Karpas-422 (cell line): ENCODE results near the gene COX7A1. TPM values are rescaled to one million over a fixed set of nuclear protein-coding genes. Genes with fewer than 3 reads are reported as not detected.

Source experiments
- DNase-seq: peaks from one replicate; pipeline ENCODE4 v3.0.0-alpha.2; 2015
- H2AFZ ChIP-seq: fragments of 200-600 bp; sonication (generic); 2 replicates; pipeline ENCODE4 v1.6.1; 2014; ENCODE audit warnings: antibody characterized with exemption, low read length, mixed read lengths
- H3K27ac ChIP-seq: fragments of 200-600 bp; sonication (generic); 2 replicates; pipeline ENCODE4 v1.5.1; 2014; ENCODE audit warnings: mild to moderate bottlenecking, low read length, moderate library complexity
- H3K27me3 ChIP-seq: fragments of 200-600 bp; sonication (generic); 2 replicates; pipeline ENCODE4 v1.6.1; 2014; ENCODE audit warnings: low read length, mixed read lengths
- H3K36me3 ChIP-seq: fragments of 200-600 bp; sonication (generic); 2 replicates; pipeline ENCODE4 v1.6.1; 2014; ENCODE audit warnings: low read length, mixed read lengths; ENCODE audit not compliant: insufficient read depth
- H3K4me1 ChIP-seq: fragments of 200-600 bp; sonication (generic); 2 replicates; pipeline ENCODE4 v1.6.1; 2014; ENCODE audit warnings: mild to moderate bottlenecking, low read length, mixed read lengths
- H3K4me2 ChIP-seq: fragments of 200-600 bp; sonication (generic); 2 replicates; pipeline ENCODE4 v1.6.1; 2014; ENCODE audit warnings: low read length, low read depth, mild to moderate bottlenecking; ENCODE audit not compliant: poor library complexity, severe bottlenecking
- H3K4me3 ChIP-seq: fragments of 200-600 bp; sonication (generic); 2 replicates; pipeline ENCODE4 v1.5.1; 2014; ENCODE audit warnings: mild to moderate bottlenecking, antibody characterized with exemption, low read length, mixed read lengths
- H3K79me2 ChIP-seq: fragments of 200-600 bp; sonication (generic); 2 replicates; pipeline ENCODE4 v1.6.1; 2014; ENCODE audit warnings: mild to moderate bottlenecking, low read length, mixed read lengths
- H3K9ac ChIP-seq: fragments of 200-600 bp; sonication (generic); 2 replicates; pipeline ENCODE4 v1.6.0; 2014; ENCODE audit warnings: low read length
- H3K9me2 ChIP-seq: fragments of 200-600 bp; sonication (generic), shearing (Covaris generic); replicated peaks from 2 replicates; pipeline ENCODE4 v1.6.0; 2014; ENCODE audit warnings: mild to moderate bottlenecking, low read length, moderate library complexity; ENCODE audit not compliant: insufficient read depth
- H3K9me3 ChIP-seq: fragments of 300-700, 200-600 bp; sonication (generic); 2 replicates; pipeline ENCODE4 v1.6.1; 2014; ENCODE audit warnings: low read length, mixed read lengths
- H4K20me1 ChIP-seq: fragments of 200-600 bp; sonication (generic); 2 replicates; pipeline ENCODE4 v1.6.1; 2014; ENCODE audit warnings: mild to moderate bottlenecking, antibody characterized with exemption, low read length, low read depth; ENCODE audit not compliant: insufficient read depth
- total RNA-seq: library from RNA; depleted of rRNA; stranded (reverse); fragments of >200 nt; shearing (Covaris generic); gene quantifications from 2 replicates; pipeline ENCODE4 v1.2.3, GENCODE V29; 2014; ENCODE audit warnings: low replicate concordance; rRNA removed

The COX7A1 gene
- total RNA-seq, 1 experiment from 2014 or later: not detected

- peaks cover 29% of the 10 kb centered on the region for H3K36me3 ChIP-seq
These were observed 50.5 kb downstream of the COX7A1 start for GRCh38 chr19:36101550-36102327.

More at GRCh38 chr19:36101550-36102327, 50.5 kb downstream of the COX7A1 start:
- Histone ChIP-seq H2AFZ (no peak overlapping the region), H3K4me1 (peaks cover 12% of the 10 kb centered on the region), H3K9me2 (no peaks in the 10 kb centered on the region), H3K4me2 (no peak overlapping the region), H3K27ac (no peak overlapping the region), H4K20me1 (peaks cover 7% of the 10 kb centered on the region; the same call in 1 of the 2 replicates), H3K9ac (no peak overlapping the region), H3K79me2 (no peaks in the 10 kb centered on the region), H3K9me3 (no peaks in the 10 kb centered on the region), H3K4me3 (no peak overlapping the region), H3K27me3 (no peaks in the 10 kb centered on the region)
- DNase-seq: no peak

Other genes starting within 250 kb of the COX7A1 start
- gene HCST, start 249.9 kb downstream of the COX7A1 start, total RNA-seq: 12.2 and 18.8 TPM in 2 replicates
- gene TYROBP, start 244.2 kb downstream of the COX7A1 start, total RNA-seq: not detected in 2 replicates
- gene LRFN3, start 216.1 kb downstream of the COX7A1 start, total RNA-seq: 3.7 and 3.8 TPM in 2 replicates
- 23.4 and 71.2 TPM in 2 replicates for gene SDHAF1, start 157.3 kb downstream of the COX7A1 start, total RNA-seq
- gene SYNE4, start 143.6 kb downstream of the COX7A1 start, total RNA-seq: 1.2 and 1.8 TPM in 2 replicates
- 11.1 and 48.4 TPM in 2 replicates for gene ALKBH6, start 138.2 kb downstream of the COX7A1 start, total RNA-seq
- gene CLIP3, start 119.6 kb downstream of the COX7A1 start, total RNA-seq: 0.72 and 1.2 TPM in 2 replicates
- 3.6 and 8.9 TPM in 2 replicates for gene THAP8, start 98.2 kb downstream of the COX7A1 start, total RNA-seq
- gene WDR62, start 97.5 kb downstream of the COX7A1 start, total RNA-seq: 9.4 and 10.9 TPM in 2 replicates
- gene OVOL3, start 41.3 kb downstream of the COX7A1 start, total RNA-seq: 1.6 and 3.1 TPM in 2 replicates
- gene POLR2I, start 37.6 kb downstream of the COX7A1 start, total RNA-seq: 175 and 322 TPM in 2 replicates
- gene TBCB, start 37.0 kb downstream of the COX7A1 start, total RNA-seq: 200 and 242 TPM in 2 replicates
- 121 and 180 TPM in 2 replicates for gene CAPNS1, start 12.4 kb downstream of the COX7A1 start, total RNA-seq
- 1.4 and 5.7 TPM in 2 replicates for gene ZNF565, start 62.2 kb upstream of the COX7A1 start, total RNA-seq
- gene ZNF146, start 62.7 kb upstream of the COX7A1 start, total RNA-seq: 83.1 and 108 TPM in 2 replicates
- gene ZFP14, start 226.8 kb upstream of the COX7A1 start, total RNA-seq: 8.1 and 8.4 TPM in 2 replicates